Osteoblast (primary cell): ENCODE results near the gene CDADC1. TPM values are rescaled to one million over a fixed set of nuclear protein-coding genes. Genes with fewer than 3 reads are reported as not detected.
A peak's percentile ranks its signal among the peaks of the same experiment; 100 is the strongest.

Experiments
- DNase-seq: peaks from one replicate; pipeline ENCODE4 v3.0.0; 2011; ENCODE audit warnings: low spot score, mixed read lengths; ENCODE audit not compliant: insufficient read length; ENCODE audit errors: missing footprints
- H2AFZ ChIP-seq: 2 replicates; pipeline ENCODE4 v1.6.0; 2011; ENCODE audit warnings: mild to moderate bottlenecking, low read length
- H3K27ac ChIP-seq: 2 replicates; pipeline ENCODE4 v1.5.1; 2011; ENCODE audit warnings: mild to moderate bottlenecking, low read depth, low read length, moderate library complexity
- H3K27me3 ChIP-seq: 2 replicates; pipeline ENCODE4 v1.6.0; 2012; ENCODE audit warnings: mild to moderate bottlenecking, control low read depth, inconsistent platforms, low read length, moderate library complexity; ENCODE audit not compliant: insufficient read depth
- H3K36me3 ChIP-seq: 2 replicates; pipeline ENCODE4 v1.5.1; 2011; ENCODE audit warnings: mild to moderate bottlenecking, low read length, control low read depth, moderate library complexity; ENCODE audit not compliant: insufficient read depth
- H3K4me1 ChIP-seq: 2 replicates; pipeline ENCODE4 v1.5.1; 2011; ENCODE audit warnings: mild to moderate bottlenecking, low read length, control low read depth, moderate library complexity; ENCODE audit not compliant: insufficient read depth
- H3K4me2 ChIP-seq: 2 replicates; pipeline ENCODE4 v1.6.0; 2011; ENCODE audit warnings: mild to moderate bottlenecking, low read length; ENCODE audit not compliant: insufficient read depth
- H3K4me3 ChIP-seq: fragments of 200-600 bp; sonication (generic); 3 replicates; pipeline ENCODE4 v1.5.1; 2012; ENCODE audit warnings: mild to moderate bottlenecking, low read length, inconsistent platforms; ENCODE audit not compliant: insufficient read depth
- H3K79me2 ChIP-seq: 2 replicates; pipeline ENCODE4 v1.6.0; 2012; ENCODE audit warnings: mild to moderate bottlenecking, low read length, control low read depth, inconsistent platforms; ENCODE audit not compliant: insufficient read depth
- H3K9me3 ChIP-seq: 2 replicates; pipeline ENCODE4 v1.5.1; 2011; ENCODE audit warnings: low read depth, low read length, control low read depth
- H4K20me1 ChIP-seq: 2 replicates; pipeline ENCODE4 v1.6.0; 2012; ENCODE audit warnings: mild to moderate bottlenecking, low read length, control low read depth; ENCODE audit not compliant: insufficient read depth
- total RNA-seq: library from RNA; depleted of rRNA; stranded (reverse); fragments of >200 nt; gene quantifications from 2 replicates; pipeline ENCODE4 v1.2.3, GENCODE V29; 2012
- TF ChIP-seq, protein P1 (sequence below): IDR thresholded peaks from 2 replicates; pipeline ENCODE4 v1.5.1; 2011; ENCODE audit warnings: mild to moderate bottlenecking, low read depth, low read length, moderate library complexity; ENCODE audit errors: extremely low read depth

The CDADC1 gene
- total RNA-seq, 1 donor, result 3.6 TPM

DNA sequence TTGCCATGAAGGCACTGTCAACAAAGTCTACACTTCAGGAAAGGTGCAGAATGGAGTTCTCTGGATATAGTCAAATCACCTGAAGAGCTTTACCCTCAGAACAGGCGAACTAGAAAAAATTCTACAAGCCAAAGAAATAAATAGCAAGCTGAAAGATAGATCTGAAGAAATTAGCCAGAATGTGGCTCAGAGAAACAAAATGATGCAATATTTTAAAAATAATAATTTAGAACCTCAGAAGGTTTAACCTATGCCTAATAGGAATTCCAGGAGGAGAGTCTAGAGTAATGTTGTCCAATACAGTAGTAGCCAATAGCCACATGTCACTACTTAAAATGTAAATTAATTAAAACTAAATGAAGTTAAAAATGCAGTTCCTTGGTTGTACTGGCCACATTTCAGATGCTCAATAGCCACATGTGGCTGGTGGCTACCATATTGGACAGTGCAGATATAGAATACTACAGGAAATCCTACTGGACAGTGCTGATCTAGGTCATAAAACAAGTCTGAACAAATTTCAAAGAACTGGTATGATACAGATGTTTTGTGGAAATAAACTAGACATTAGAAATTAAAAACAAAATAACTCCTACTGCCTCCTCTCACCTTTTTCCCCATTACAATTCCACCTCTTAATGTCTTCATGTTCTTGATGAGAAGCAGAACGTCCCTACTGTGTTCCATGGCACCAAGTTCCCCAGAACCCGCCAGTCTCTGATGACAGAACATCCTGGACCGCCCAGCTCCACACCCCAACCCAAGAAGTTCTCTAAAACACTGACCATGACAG, 679 bp upstream of the CDADC1 start:
- DNase-seq, result peak; percentile 72

DNA sequence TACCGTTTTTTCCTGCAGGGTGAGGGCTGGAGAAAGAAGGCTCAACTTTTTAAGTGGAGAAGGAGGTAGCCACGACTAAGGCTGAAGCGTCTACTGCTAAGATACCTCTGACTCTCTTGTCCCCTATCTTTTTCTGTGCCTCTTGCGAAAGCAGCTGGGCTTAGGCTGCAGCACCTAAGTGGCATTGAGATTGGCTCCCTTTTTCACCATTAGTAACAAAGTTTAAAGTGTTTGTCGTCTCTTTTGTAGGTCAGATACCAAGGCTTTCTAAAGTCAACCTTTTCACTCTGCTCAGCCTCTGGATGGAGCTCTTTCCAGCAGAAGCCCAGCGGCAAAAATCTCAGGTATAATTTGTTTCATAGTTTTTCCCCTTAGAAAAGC, 887 bp downstream of the CDADC1 start:
- peak overlapping the region; percentile 91 for H3K27ac ChIP-seq
- peak overlapping the region; percentile 89 for H3K4me3 ChIP-seq
- no peaks in the 10 kb centered on the region for H4K20me1 ChIP-seq
- H3K4me1 ChIP-seq, result peaks cover 11% of the 10 kb centered on the region
- peak overlapping the region; percentile 99 for H2AFZ ChIP-seq
- peaks cover 3% of the 10 kb centered on the region for H3K27me3 ChIP-seq
- H3K36me3 ChIP-seq, result no peaks in the 10 kb centered on the region
- TF ChIP-seq, protein P1, sequence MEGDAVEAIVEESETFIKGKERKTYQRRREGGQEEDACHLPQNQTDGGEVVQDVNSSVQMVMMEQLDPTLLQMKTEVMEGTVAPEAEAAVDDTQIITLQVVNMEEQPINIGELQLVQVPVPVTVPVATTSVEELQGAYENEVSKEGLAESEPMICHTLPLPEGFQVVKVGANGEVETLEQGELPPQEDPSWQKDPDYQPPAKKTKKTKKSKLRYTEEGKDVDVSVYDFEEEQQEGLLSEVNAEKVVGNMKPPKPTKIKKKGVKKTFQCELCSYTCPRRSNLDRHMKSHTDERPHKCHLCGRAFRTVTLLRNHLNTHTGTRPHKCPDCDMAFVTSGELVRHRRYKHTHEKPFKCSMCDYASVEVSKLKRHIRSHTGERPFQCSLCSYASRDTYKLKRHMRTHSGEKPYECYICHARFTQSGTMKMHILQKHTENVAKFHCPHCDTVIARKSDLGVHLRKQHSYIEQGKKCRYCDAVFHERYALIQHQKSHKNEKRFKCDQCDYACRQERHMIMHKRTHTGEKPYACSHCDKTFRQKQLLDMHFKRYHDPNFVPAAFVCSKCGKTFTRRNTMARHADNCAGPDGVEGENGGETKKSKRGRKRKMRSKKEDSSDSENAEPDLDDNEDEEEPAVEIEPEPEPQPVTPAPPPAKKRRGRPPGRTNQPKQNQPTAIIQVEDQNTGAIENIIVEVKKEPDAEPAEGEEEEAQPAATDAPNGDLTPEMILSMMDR, result peak; percentile 38
- peak overlapping the region; percentile 99 for H3K4me2 ChIP-seq
- H3K9me3 ChIP-seq, result no peaks in the 10 kb centered on the region
- DNase-seq, result no peak
- peaks cover 31% of the 10 kb centered on the region for H3K79me2 ChIP-seq

More for the DNA sequence above, 679 bp upstream of the CDADC1 start:
- H3K4me2 ChIP-seq, result peak overlapping the region; percentile 99
- H3K4me1 ChIP-seq, result peaks cover 11% of the 10 kb centered on the region
- no peaks in the 10 kb centered on the region for H4K20me1 ChIP-seq
- H3K9me3 ChIP-seq, result no peaks in the 10 kb centered on the region
- no peaks in the 10 kb centered on the region for H3K36me3 ChIP-seq
- peaks cover 28% of the 10 kb centered on the region for H3K79me2 ChIP-seq
- peak overlapping the region; percentile 99 for H2AFZ ChIP-seq
- TF ChIP-seq, protein P1, result no peak
- peaks cover 3% of the 10 kb centered on the region for H3K27me3 ChIP-seq
- peak overlapping the region; percentile 89 for H3K4me3 ChIP-seq
- H3K27ac ChIP-seq, result peak overlapping the region; percentile 91

DNA sequence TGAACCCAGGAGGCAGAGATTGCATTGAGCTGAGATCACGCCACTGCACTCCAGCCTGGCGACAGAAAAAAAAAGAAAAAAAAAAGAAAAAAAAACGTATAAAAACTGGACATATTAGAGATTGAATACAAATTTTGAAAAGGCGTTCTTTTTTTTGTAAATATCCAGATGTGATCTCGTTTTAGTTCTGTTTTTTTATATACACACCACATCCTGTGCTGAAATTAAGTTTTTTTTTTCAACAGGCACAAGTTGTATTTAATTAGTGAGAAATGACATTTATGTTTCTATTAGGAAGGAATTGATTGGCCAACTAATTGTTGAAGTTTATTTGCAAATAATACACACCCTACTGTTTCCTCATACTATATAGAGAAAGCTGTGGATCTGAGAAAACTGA, 3.6 kb downstream of the CDADC1 start:
- no peak overlapping the region for H3K4me2 ChIP-seq
- no peak overlapping the region for H3K4me3 ChIP-seq
- TF ChIP-seq, protein P1, result no peak
- peaks cover 16% of the 10 kb centered on the region for H3K36me3 ChIP-seq
- no peaks in the 10 kb centered on the region for H3K9me3 ChIP-seq
- H3K4me1 ChIP-seq, result peaks cover 14% of the 10 kb centered on the region
- H2AFZ ChIP-seq, result no peak overlapping the region
- H3K79me2 ChIP-seq, result peaks cover 33% of the 10 kb centered on the region
- no peaks in the 10 kb centered on the region for H4K20me1 ChIP-seq
- DNase-seq, result no peak
- no peaks in the 10 kb centered on the region for H3K27me3 ChIP-seq
- no peak overlapping the region for H3K27ac ChIP-seq

DNA sequence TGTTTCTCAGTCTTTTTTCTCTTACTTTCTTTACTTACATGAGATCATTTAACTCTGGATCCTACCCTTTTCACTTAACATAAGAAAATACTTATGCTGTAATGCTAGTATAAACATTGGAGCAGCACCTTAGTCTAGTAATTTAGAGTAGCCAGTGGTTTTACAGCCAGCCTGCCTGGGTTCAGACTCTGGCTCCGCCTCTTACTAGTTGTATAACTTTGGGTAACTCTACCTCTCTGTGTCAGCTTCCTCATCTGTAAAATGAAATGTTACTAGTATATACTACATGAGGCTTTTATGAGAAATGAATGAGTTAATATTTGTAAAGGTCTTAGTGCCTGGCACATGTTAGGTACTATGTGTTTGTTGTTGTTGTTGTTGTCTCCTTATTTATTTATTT, 5.6 kb downstream of the CDADC1 start:
- Histone ChIP-seq H3K4me3 (no peak overlapping the region), H4K20me1 (no peaks in the 10 kb centered on the region), H3K4me2 (no peak overlapping the region), H3K4me1 (peaks cover 20% of the 10 kb centered on the region), H3K27ac (no peak overlapping the region), H3K9me3 (no peaks in the 10 kb centered on the region), H3K36me3 (peaks cover 17% of the 10 kb centered on the region), H3K79me2 (peaks cover 30% of the 10 kb centered on the region), H2AFZ (no peak overlapping the region), H3K27me3 (no peaks in the 10 kb centered on the region)
- DNase-seq, result no peak
- TF ChIP-seq, protein P1, result no peak
